HG02943 (cell line): Measurements from ENCODE around the gene SLF2.

ENCODE experiments used
- ATAC-seq: cut with Tn5 transposase; IDR thresholded peaks from one replicate; pipeline ENCODE4 v1.9.1; 2021; ENCODE audit warnings: mild to moderate bottlenecking, low read depth, moderate library complexity; ENCODE audit not compliant: unreplicated experiment

SLF2 gene

GRCh38 chr10:100977436-100977835, 64.7 kb downstream of the SLF2 start:
- no peak for ATAC-seq

- no peak for ATAC-seq
These were observed 65.5 kb downstream of the SLF2 start for GRCh38 chr10:100978121-100978900.

GRCh38 chr10:100978901-100979195, 66.1 kb downstream of the SLF2 start:
- no peak for ATAC-seq

- ATAC-seq = no peak
These were observed 67.1 kb downstream of the SLF2 start for GRCh38 chr10:100979791-100980272.

- ATAC-seq = no peak
These were observed 67.5 kb downstream of the SLF2 start for GRCh38 chr10:100980311-100980710.

- ATAC-seq = no peak
These were observed 67.9 kb downstream of the SLF2 start for GRCh38 chr10:100980711-100981110.

GRCh38 chr10:100981178-100981772, 68.5 kb downstream of the SLF2 start:
- ATAC-seq = no peak

GRCh38 chr10:100982916-100983830, 70.4 kb downstream of the SLF2 start:
- ATAC-seq = no peak

- no peak for ATAC-seq
These were observed 71.3 kb downstream of the SLF2 start for GRCh38 chr10:100983868-100984671.

- no peak for ATAC-seq
These were observed 72.0 kb downstream of the SLF2 start for GRCh38 chr10:100984672-100985177.

- no peak for ATAC-seq
These were observed 72.6 kb downstream of the SLF2 start for GRCh38 chr10:100985336-100985735.

- ATAC-seq = no peak
These were observed 73.8 kb downstream of the SLF2 start for GRCh38 chr10:100986623-100986951.

GRCh38 chr10:100986952-100987684, 74.4 kb downstream of the SLF2 start, which contains the start of the genes MRPL43 and TWNK:
Gene MRPL43 (minus strand): TSS chr10:100987497. CDS start chr10:100987443, 54 bp downstream.
Gene TWNK (plus strand): TSS chr10:100987543. CDS start chr10:100988211, 668 bp downstream.
- ATAC-seq = peak; percentile 80

GRCh38 chr10:100987685-100988049, 74.9 kb downstream of the SLF2 start:
- ATAC-seq = no peak

GRCh38 chr10:100988166-100988565, 75.4 kb downstream of the SLF2 start:
- no peak for ATAC-seq

- ATAC-seq = no peak
These were observed 76.3 kb downstream of the SLF2 start for GRCh38 chr10:100989088-100989487.

- no peak for ATAC-seq
These were observed 81.4 kb downstream of the SLF2 start for GRCh38 chr10:100993986-100994708.

GRCh38 chr10:100995181-100995580, 82.4 kb downstream of the SLF2 start:
- ATAC-seq = no peak
